ENCODE measurements around the gene CLTCL1. TPM values are rescaled to one million over a fixed set of nuclear protein-coding genes. Genes with fewer than 3 reads are reported as not detected.

Gene CLTCL1
- total and polyA plus RNA-seq, 3 donors from 2014 or later, result 46.6 to 107 (median 54.4) TPM

- Histone ChIP-seq H3K27ac (no peak overlapping the region), H3K9me3 (no peaks in the 10 kb centered on the region), H3K36me3 (ENCODE audit: low read depth, missing control alignments) (no peaks in the 10 kb centered on the region), H3K4me3 (peak overlapping the region in 1 of 2 donors; percentile 15), H3K27me3 (no peaks in the 10 kb centered on the region), H3K4me1 (peaks cover 26% of the 10 kb centered on the region)
- WGBS, 2 donors, result 4 to 6% methylated on average over 40 to 58 of the region's 58 CpGs
- TF ChIP-seq POLR2A (IDR thresholded peaks at IDR 0.05), result no peak
- intact Hi-C loops (cut with DNase I; ENCODE audit: low total_unique reads), result no loop called here
- no peak for DNase-seq
Observed at GRCh38 chr22:19169002-19169946, 122.2 kb downstream of the CLTCL1 start.

GRCh38 chr22:19168088-19168890 is 123.2 kb downstream of the CLTCL1 start:
- intact Hi-C loops (cut with DNase I; ENCODE audit: low total_unique reads), result no loop called here
- no peaks in the 10 kb centered on the region for H3K9me3 ChIP-seq
- H3K4me1 ChIP-seq, result peaks cover 18% of the 10 kb centered on the region
- H3K36me3 ChIP-seq (ENCODE audit: low read depth, missing control alignments), result no peaks in the 10 kb centered on the region
- H3K27ac ChIP-seq, result no peak overlapping the region
- H3K27me3 ChIP-seq, result no peaks in the 10 kb centered on the region
- no peak overlapping the region for H3K4me3 ChIP-seq
- 65 to 70% methylated on average over 14 to 17 of the region's 17 CpGs for WGBS, 2 donors
- no peak for DNase-seq
- TF ChIP-seq CTCF (IDR thresholded peaks at IDR 0.05) (no peak), POLR2A (IDR thresholded peaks at IDR 0.05) (no peak)

- no peak overlapping the region for H3K4me3 ChIP-seq
- DNase-seq, result no peak
- H3K36me3 ChIP-seq (ENCODE audit: low read depth, missing control alignments), result no peaks in the 10 kb centered on the region
- intact Hi-C loops (cut with DNase I; ENCODE audit: low total_unique reads), result no loop called here
- H3K9me3 ChIP-seq, result no peaks in the 10 kb centered on the region
- H3K27ac ChIP-seq, result no peak overlapping the region
- TF ChIP-seq POLR2A (IDR thresholded peaks at IDR 0.05) (no peak), CTCF (IDR thresholded peaks at IDR 0.05) (no peak)
- WGBS, 2 donors, result 77 to 79% methylated on average over 10 to 13 of the region's 13 CpGs
- peaks cover 9% of the 10 kb centered on the region for H3K4me1 ChIP-seq
- H3K27me3 ChIP-seq, result no peaks in the 10 kb centered on the region
Observed at GRCh38 chr22:19167106-19167869, 124.2 kb downstream of the CLTCL1 start.

- intact Hi-C loops (cut with DNase I; ENCODE audit: low total_unique reads), result no loop called here
- Histone ChIP-seq H3K9me3 (no peaks in the 10 kb centered on the region), H3K4me3 (no peak overlapping the region), H3K36me3 (ENCODE audit: low read depth, missing control alignments) (no peaks in the 10 kb centered on the region), H3K27ac (no peak overlapping the region), H3K4me1 (peaks cover 6% of the 10 kb centered on the region), H3K27me3 (no peaks in the 10 kb centered on the region)
- 74 to 81% methylated on average over 8 of the region's 8 CpGs for WGBS, 2 donors
- TF ChIP-seq POLR2A (IDR thresholded peaks at IDR 0.05), result no peak
- TF ChIP-seq CTCF (IDR thresholded peaks at IDR 0.05), result no peak
- no peak for DNase-seq
Observed at GRCh38 chr22:19166421-19166820, 125.1 kb downstream of the CLTCL1 start.

All from testis (tissue), 3 donors.